Epithelial cell of proximal tubule (primary cell): ENCODE results near the gene SLC17A2. TPM values are rescaled to one million over a fixed set of nuclear protein-coding genes. Genes with fewer than 3 reads are reported as not detected.

Experiments
- DNase-seq: peaks from one replicate; pipeline ENCODE4 v3.0.0-alpha.2; 2011; ENCODE audit warnings: low read depth
- H3K4me3 ChIP-seq: 2 replicates; pipeline ENCODE4 v1.5.1; 2011; ENCODE audit warnings: low read depth, mild to moderate bottlenecking, low read length
- CTCF ChIP-seq: conservative IDR thresholded peaks from 2 replicates; pipeline ENCODE4 v1.5.1; 2012; ENCODE audit warnings: low read depth, mild to moderate bottlenecking, low read length
- total RNA-seq: library from RNA; depleted of rRNA; stranded (reverse); fragments of >200 nt; gene quantifications from 2 replicates; pipeline ENCODE4 v1.2.3, GENCODE V29; 2015

The SLC17A2 gene
- not detected in 2 replicates for total RNA-seq

- H3K4me3 ChIP-seq = no peak within 1 kb of the TSS
- no peak for DNase-seq
- no peak for TF ChIP-seq CTCF
Observed at GRCh38 chr6:25930532-25931410, at the start of gene SLC17A2. Gene SLC17A2, minus strand, starts transcription at chr6:25930691. Its CDS starts 4,895 bp downstream, at chr6:25925796.

- no peak overlapping the region for H3K4me3 ChIP-seq
- TF ChIP-seq CTCF = no peak
Observed at GRCh38 chr6:25975923-25976560, 45.6 kb upstream of the SLC17A2 start.

GRCh38 chr6:25973923-25974555, 43.5 kb upstream of the SLC17A2 start:
- H3K4me3 ChIP-seq = no peak overlapping the region
- no peak for DNase-seq
- no peak for TF ChIP-seq CTCF

More at GRCh38 chr6:25975923-25976560, 45.6 kb upstream of the SLC17A2 start:
- DNase-seq = no peak

- no peak overlapping the region for H3K4me3 ChIP-seq
Observed at GRCh38 chr6:25972902-25973301, 42.4 kb upstream of the SLC17A2 start.

GRCh38 chr6:25972128-25972527, 41.6 kb upstream of the SLC17A2 start:
- H3K4me3 ChIP-seq = no peak overlapping the region
- no peak for TF ChIP-seq CTCF

More at GRCh38 chr6:25972902-25973301, 42.4 kb upstream of the SLC17A2 start:
- no peak for TF ChIP-seq CTCF
- no peak for DNase-seq

GRCh38 chr6:25971187-25971821, 40.8 kb upstream of the SLC17A2 start:
- TF ChIP-seq CTCF = no peak
- H3K4me3 ChIP-seq = no peak overlapping the region
- peak; percentile 94 for DNase-seq

More at GRCh38 chr6:25972128-25972527, 41.6 kb upstream of the SLC17A2 start:
- no peak for DNase-seq
